IMR-90 (cell line): ENCODE data around the gene RASAL1.

Source experiments
- CEBPB ChIP-seq: IDR thresholded peaks from 2 replicates; pipeline ENCODE4 v1.6.1; 2012; ENCODE audit warnings: low read depth, low read length, improper control_type of control experiment
- CHD1 ChIP-seq: IDR thresholded peaks from 2 replicates; pipeline ENCODE4 v1.6.1; 2012; ENCODE audit warnings: low read depth, low read length, improper control_type of control experiment
- CTCF ChIP-seq: conservative IDR thresholded peaks from 2 replicates; pipeline ENCODE4 v1.5.1; 2012; ENCODE audit warnings: mild to moderate bottlenecking, low read depth, low read length, improper control_type of control experiment
- FOS ChIP-seq: fragments of 150-350 bp; IDR thresholded peaks from 2 replicates; pipeline ENCODE4 v1.6.1; 2016; ENCODE audit warnings: low read depth, low read length
- MXI1 ChIP-seq: IDR thresholded peaks from 2 replicates; pipeline ENCODE4 v1.6.1; 2012; ENCODE audit warnings: low read depth, mild to moderate bottlenecking, low read length, moderate library complexity, borderline replicate concordance
- POLR2A ChIP-seq: IDR thresholded peaks from 2 replicates; pipeline ENCODE4 v1.6.1; 2012; ENCODE audit warnings: mild to moderate bottlenecking, low read depth, low read length
- RCOR1 ChIP-seq: IDR thresholded peaks from 2 replicates; pipeline ENCODE4 v1.6.1; 2012; ENCODE audit warnings: mild to moderate bottlenecking, low read length, improper control_type of control experiment; ENCODE audit not compliant: insufficient replicate concordance
- RFX5 ChIP-seq: IDR thresholded peaks from 2 replicates; pipeline ENCODE4 v1.8.0; 2012; ENCODE audit warnings: low read depth, mild to moderate bottlenecking, low read length, moderate library complexity
- SMC3 ChIP-seq: fragments of 150-350 bp; IDR thresholded peaks from 2 replicates; pipeline ENCODE4 v1.6.1; 2016; ENCODE audit warnings: low read depth, mild to moderate bottlenecking, antibody characterized with exemption, low read length, moderate library complexity

- TF ChIP-seq MXI1 (no peak), RFX5 (no peak), CTCF (no peak), POLR2A (no peak), CEBPB (no peak), FOS (no peak), RCOR1 (no peak), CHD1 (no peak), SMC3 (no peak)
Measured at GRCh38 chr12:113179023-113179422, 43.5 kb upstream of the RASAL1 start.
